ENCODE results near the gene RGS11.

RGS11 gene

DNA sequence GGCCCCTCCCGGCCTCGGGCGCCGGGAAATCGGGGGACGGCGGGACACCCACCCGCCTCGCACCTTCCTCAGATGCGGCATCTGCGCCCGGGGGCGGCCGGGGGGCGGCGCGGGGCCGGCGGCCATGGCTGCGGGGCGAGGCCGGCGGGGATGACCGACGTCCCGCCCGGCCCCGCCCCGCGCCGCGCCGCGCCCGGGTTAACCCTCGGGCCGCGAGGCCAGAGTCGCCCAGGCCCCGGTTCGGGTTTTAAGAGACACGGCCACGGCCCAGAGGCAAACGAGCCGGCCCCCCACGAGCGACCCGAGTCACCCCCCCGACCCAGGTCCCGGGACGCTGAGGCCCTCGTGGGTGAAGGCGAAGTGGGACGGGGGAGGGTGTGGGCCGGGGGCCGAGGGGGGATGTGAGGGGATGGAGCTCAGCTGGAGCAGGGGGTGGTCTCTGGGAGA lies at the start of gene RGS11:
Gene RGS11 (minus strand): TSS at position 159 of the 447 bp plus-strand sequence. CDS start 33 bp downstream, at position 126.
- no peak for DNase-seq

DNA sequence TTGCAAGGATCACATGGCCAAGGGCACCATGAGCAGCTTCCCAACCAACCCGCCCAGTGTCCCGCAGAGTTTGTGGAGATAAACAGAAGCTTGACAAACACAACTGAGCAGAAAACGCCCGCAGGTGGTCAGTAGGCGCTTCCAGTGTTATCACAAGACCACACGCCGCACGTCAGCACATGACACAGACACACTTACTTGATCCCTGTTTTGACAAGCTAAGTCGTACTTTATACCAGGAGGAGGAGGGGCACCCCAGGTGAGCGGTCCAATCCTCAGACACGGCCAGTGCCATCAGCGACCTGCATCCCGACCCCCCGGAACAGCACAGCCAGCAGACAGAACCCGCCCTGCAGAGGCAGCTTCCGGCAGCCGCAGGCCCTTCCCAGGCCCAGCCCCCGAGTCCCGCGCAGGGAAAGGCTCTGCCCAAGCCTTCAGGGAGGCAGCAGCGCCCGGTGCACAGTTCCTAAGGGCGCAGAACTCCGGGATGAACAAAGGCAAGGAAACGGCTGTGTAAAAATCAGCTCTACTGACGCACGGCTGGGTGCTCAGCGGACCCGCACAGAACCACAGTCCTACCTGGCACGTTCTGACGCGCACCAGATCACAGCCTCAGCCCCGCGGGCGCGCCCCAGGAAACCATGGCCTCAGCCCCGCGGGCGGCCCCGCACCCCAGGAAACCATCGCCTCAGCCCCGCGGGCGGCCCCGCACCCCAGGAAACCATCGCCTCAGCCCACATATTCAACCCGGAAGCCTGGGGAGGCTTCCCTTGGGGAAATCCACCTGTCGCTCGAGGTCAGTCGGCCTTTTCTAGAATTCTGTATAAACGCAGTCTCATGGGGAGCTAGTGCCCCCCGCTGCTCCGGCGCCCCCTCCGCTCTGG lies 48.9 kb upstream of the RGS11 start:
- DNase-seq, result no peak

DNA sequence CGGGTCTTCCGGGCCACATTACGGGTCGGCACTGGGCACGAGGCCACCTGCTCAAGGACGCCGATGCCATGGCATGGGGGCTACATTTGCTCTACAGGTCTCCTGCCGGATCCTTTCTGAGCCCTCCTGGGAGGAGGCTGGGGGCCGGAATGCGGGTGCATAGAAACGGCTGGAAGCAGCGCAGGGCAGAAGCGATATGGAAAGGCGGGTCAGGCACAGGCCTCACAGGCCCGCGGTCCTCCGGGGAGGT lies 48.4 kb upstream of the RGS11 start:
- no peak for DNase-seq

DNA sequence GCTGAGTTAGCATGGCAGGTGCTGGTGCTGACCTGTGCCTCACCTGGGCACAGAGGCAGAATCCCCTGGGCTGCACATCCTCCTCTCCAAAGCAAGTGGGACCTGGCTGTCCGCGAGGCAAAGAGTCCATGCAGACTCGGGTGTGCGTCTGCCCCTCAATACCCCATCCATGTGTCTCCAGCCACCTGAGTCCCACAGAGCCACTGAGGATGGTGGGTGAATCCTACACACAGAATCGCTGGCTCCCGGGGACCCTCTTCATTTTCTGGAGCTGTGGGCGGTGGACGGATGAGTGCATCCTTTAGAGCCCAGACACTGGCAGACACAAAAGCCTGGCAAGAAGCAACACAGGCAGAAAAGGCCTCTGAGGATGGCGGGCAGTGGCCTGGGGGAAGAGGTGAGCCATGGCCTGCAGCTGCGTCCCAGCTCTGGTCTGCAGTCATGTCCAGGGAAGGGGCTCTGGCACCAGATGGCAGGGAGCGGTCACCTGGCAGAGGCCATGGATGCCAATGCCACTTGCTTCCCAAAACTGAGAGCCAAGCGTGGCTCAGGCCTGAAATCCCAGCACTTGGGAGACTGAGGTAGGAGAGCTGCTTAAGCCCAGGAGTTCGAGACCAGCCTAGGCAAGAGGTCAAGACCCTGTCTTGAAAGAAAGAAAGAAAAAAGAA lies 46.9 kb upstream of the RGS11 start:
- DNase-seq, result no peak

DNA sequence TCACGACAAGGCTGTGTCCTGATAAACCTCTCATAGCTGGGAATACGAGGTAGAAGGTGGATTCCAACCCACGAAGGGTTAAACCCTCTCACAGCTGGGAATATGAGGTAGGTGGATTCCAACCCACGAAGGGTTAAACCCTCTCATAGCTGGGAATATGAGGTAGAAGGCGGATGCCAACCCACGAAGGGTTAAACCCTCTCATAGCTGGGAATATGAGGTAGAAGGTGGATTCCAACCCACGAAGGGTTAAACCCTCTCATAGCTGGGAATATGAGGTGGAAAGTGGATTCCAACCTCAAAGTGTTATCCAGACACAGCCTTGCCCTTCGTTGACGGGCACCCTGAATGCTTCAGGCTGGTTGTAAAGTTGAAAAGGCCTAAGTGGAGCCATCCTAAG lies 45.8 kb upstream of the RGS11 start:
- DNase-seq, result no peak

DNA sequence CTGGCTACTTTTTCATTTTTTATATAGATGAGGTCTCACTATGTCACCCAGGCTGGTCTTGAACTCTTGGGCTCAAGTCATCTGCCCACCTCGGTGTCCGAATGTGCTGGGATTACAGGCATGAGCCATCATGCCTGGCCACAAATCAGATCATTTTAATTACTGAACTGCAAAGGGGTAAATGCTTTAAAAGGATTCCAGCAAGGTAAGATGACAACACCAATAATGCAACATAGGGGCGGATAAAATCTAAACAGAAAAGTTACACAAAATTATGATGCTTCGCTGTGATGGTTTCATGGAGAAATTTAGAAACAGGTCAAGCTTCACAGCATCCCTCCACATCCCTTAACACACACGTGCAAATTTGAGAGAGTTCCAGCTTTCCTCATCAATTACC lies 44.5 kb upstream of the RGS11 start:
- DNase-seq, result no peak

DNA sequence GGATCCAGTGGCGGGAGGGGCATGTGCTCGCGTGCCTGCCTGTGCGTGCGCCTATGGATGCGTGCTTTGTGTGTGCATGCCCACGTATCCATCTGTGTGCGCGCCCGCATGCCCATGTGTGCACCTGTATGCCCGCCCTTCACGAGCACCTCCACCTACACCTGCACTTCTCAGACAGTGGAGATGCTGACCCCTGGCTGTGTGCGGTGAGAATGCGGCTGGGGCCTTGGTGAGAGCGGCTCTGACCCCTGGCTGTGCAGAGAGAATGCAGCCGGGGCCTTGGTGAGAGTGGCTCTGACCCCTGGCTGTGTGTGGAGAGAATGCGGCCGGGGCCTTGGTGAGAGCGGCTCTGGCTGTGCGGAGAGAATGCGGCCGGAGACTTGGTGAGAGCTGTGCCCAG lies 42.9 kb upstream of the RGS11 start:
- DNase-seq, result no peak

DNA sequence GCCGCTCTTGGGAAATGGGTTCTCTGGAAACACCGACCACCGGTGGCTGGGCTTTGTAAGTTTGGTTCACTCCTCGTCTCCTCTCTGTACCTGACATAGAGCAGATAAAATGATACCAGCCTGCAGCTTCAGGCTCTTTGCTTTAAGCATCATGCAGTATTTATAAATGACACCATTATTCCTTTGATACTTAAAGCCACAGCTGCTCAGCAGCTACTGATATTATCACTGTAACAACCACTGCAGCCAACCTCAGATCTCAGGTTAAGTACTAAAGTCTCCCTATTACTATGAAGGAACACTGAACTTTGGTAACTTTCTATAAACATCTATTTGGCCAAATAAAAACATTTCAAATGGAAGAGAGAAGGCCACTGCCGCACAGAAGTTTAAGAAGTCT lies 41.8 kb upstream of the RGS11 start:
- no peak for DNase-seq

DNA sequence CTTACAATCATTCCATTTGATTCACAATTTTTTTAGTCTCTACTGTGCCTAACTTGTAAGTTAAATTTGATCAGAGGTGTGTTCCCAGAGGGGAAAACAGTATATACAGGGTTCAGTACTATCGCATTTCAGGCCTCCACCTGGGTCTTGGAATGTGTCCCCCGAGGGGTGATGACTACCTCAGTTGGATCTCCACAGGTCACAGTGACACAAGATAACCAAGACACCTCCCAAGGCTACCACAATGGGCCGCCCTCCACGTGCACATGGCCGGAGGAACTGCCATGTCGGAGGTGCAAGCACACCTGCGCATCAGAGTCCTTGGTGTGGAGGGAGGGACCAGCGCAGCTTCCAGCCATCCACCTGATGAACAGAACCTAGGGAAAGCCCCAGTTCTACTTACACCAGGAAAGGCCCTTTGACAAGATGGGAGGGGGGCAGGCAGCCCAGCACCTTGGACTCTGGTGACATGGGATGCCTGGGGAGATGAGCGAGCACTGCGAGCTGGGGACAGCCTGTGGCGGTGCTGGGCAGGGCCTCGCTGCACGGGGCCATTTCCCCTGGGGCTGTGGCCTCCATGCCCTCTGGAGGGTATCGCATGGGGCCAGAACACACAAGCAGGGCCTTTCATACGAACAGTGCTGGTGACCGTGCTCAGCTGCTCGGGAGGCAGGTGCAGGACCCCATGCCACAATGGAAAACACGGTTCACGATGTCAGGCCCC lies 41.2 kb upstream of the RGS11 start:
- DNase-seq, result no peak

DNA sequence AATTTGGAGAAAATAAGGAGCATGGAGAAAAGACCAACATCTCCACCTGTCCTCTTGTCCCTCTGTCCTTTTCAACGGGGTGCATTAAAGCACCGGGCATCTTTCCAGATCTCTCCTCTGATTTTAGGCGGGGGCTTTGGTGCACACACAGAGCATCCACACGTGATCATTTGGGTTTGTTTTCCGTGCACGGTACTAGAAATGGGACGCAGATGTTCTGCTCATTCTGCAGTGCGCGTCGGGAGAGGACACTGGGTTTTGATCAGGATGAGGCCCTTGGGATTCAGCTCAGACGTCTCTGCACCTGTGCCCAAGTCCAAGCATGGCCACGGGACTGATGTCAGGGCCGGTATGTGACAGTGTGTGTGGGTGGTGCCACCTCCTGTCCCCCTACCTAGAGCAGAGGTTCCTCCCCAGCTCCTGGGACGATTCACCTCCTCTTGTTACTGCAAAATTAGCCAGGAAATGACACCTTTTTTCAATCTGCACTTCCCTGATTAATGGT lies 39.1 kb upstream of the RGS11 start:
- no peak for DNase-seq

DNA sequence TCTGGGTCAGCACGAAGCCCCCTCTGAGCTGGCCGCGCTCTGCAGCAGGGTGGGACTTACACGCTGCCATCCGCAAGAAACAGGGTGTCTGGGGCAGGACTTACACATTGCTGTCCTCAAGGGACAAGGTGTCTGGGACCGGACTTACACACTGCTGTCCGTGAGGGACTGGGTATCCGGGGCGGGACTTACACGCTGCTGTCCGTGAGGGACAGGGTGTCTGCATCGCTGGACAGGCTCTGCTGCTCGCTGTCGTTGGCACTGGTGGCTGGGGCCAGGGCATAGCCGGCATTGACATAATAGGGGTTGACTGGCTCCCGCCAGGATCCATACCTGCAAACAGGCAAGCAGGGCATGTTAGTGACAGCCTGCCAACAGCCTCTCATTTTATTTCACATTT lies 38.6 kb upstream of the RGS11 start:
- DNase-seq, result no peak

DNA sequence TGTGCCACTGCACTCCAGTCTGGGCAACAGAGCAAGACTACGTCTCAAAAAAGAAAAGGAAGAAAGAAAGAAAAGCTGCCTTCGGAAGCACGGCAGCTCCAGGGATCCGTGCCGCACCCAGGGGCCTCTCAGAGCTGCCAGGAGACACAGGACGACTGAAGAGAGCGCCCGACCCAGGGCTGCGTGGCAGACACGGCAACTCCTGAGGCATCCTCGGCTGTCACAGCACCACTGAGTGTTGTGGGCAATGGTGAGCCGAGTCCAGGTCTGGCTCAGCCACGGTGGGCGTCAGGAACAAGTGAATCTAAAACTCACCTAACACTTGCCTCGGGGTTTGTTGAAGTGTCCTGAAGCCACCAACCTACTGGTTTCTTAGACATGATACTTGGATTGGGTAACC lies 36.0 kb upstream of the RGS11 start:
- no peak for DNase-seq

DNA sequence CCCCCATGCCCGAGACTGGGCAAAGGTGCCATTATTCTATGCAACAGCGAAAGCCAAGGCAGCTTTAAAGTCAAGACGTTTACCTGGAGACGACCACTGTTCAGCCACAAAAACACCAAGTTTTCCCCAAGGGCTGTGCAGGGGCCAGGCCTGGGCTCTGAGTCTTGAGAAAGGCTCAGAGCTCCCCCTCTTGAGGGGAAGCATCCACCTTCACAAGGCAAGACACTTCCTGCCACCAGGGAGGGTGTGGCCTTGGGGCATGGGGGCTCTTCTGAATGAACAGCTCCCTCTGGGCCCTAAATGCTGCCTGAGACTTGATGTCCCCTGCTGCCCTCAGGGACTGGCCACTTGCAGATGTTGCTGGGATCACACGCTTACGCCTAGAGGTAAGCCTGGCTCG lies 33.7 kb upstream of the RGS11 start:
- no peak for DNase-seq

DNA sequence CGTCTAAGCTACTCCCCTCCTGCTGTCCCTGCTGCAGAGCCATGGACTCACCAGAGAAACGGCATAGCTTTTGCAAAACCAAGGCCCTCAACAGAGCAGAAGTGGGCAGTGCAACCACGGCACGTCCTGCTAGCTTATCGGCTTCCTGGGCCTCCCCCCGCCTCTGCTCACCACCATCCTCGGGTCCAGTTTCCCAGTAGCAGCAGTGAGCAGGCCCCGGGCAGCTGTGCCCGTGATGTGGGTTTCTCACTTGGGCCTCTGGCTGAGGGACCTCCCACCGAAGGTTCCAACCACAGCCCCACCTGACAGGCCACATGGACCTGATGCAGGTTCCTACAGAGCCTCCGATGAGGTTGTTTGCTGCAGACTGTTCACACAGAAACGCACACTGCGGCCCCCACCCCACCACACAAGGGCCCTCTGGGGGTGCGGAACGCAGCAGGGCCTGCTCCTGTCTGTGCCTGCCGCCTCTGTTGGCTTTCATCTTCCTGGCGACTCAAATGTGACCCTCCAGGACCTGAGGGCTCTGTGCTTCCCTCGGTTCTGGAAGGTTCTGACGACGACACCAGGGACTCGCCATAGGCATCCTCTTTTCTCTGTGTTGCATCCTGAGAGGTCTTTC lies 32.1 kb upstream of the RGS11 start:
- DNase-seq, result no peak

DNA sequence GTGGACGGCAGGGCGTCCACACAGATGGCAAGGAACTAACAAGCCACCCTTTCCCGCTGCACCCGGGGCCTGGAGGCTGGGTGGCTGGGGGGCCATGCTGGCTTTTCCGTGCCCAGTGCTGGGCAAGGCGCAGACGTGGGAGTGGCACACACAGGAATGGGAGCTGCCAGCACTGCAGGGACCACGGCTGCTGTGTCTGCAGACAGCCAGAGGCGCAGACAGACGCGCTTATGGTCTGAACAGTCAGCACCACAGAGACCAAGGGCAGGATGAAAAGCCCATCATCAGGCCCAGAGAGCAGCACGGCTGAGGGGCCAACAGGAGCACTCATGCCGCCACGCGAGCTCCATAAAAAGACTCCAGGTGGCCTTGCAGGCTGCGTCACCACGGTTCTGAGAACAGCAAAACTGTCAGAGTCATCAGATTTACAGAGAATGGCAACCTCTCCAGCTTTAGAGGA lies 31.2 kb upstream of the RGS11 start:
- DNase-seq, result no peak

DNA sequence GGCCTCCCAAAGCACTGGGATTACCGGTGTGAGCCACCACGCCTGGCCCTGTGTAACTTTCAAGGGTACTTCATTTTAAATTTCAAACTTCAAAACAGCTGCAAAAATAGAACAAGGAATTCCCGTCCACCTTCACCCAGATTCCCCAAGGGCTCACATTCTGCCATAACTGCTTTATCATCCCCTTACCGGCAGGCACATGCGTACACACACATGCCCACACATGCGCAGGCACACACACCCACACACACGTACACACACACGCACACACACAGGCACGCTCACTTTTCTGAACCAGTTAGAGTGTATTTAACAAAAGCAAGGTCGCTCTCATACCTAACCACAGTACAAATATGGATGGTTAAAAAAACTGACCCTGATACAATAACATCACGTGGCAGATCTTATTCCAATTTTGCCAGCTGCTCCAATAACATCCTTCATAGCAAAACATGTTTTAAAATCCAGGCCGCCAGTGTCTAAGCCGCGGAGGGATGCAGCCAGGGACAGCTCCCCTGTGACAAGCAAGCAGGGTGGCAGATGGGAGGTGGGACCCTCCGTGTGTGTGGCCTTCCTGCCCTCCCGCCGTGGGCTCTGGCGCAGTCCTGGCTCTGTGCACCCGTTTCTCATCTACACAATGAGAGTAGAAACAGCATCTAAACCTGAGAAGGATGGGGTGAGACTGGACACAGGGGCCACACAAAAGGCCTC lies 30.3 kb upstream of the RGS11 start:
- DNase-seq, result no peak

DNA sequence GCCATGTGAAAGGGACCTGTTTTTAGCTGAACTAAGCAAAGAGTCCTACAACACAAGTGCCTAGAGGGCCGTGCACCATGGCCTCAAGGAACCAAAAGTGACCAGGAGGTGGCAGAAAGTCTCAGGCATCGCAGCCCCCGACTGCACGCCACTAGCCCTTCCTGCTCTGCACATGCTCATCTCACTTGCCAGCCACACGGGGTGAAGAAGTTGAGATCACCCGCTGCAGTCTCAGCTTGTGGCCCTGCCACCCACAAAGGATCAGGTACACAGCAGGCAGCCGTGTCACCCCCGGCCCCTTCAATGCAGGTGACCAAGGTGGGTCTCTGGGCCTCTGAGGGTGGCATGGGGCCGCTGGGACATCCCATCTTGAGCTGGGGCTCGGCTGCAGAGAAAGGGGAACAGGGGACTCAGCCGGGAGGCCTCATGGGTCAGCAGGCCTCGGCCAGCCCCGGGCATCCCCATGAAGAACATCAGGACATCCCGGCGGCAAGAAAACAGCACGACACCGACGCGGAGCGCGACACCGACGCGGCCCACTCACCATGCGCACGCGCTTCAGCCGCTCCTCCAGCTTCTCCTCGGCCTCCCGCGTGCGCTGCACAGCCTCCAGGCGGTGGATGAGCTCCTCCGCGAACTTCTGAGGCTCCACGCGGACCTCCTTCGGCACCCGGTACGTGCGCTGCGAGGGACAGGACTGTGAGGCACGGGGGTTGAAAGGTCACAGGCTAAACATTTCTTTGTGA lies 28.2 kb upstream of the RGS11 start:
- no peak for DNase-seq

DNA sequence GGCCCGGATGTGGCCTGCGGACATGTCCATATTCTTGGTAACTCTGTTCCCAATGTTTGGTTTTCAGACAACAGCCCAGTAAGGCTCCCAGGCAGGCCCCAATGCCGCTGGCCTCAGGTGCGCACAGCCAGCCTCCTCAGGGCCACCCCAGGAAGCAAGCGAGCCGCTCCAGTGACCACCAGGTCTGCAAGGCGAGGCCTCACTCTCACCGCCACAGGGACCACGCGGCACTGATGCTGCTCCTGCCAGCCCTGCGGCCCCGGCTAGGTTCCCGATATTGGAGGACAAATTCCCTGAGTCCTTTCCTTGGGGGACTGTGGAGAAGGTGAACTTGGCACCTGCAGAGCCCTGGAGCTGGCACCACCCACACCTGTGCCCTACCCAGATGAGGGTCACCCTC lies 26.2 kb upstream of the RGS11 start:
- DNase-seq, result no peak

DNA sequence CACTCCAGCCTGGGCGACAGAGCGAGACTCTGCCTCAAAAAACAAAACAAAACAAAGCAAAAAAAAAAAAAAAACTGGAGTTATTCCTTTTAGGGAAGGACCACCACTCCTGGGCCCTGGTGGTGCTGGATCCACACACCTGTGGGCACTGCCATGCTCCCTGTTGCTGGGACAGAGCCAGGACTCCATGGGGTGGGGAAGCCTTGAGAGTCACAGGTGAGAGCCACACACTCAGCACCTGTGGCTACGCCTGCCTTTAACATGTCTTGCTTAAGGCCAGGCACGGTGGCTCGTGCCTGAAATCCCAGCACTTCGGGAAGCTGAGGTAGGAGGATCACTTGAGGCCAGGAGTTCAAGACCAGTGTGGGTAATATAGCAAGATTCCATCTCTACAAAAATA lies 25.5 kb upstream of the RGS11 start:
- DNase-seq, result no peak

DNA sequence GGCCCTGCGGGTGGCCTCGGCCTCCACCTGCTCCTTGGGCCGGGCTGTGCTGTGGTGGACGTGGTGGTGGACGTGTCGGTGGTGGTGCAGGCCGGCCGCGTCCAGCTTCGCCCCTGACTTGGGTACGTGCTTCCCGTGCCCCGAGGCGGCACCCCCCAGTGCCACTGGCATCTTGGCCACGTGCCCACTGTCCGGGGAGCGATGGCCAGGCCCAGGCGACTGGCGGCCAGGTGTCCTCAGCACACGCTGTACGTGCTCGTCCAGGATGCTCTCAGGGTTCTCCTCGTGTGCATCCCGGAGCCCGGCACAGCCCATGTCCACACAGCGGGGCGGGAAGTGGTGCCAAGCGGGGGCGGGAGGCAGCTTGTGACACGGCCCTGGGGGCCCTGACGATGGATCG lies 22.1 kb upstream of the RGS11 start:
- DNase-seq, result no peak

DNA sequence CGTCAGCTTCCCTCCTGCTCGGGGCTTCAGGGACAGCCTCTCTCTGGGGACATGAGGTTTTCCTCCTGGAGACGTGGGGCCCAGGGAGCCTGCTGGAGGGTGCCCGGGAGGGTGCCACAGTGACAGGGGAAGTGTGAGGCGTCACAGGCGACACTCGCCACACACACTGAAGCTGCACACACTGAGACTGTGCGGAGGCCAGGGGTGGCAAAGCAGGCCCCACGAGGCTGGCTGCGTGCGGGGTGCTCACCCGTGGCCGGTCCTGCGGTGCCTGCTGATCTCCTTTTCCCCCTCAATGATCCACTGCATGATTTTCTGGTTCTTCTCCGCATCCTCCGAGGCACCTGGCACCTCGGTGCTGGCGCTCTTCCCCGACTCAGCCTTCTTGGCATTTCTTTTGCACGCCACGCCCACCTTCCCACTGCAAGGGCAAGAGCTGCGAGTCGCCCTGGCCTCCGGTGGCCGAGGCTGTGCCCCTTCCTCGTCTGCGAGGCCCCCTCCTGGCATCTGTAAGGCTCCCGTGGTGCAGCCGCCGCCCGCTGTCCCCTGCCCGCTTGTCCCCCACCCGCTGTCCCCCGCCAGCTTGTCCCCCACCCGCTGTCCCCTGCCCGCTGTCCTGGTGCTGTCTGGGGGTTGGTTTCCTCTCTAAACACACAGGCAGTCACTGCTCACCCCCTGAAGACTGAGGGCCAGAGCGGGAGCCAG lies 21.2 kb upstream of the RGS11 start:
- no peak for DNase-seq

Measured in 8988T (cell line).